Neuronal stem cell (in vitro differentiated cells): Measurements from ENCODE around the gene SRSF1. TPM values are rescaled to one million over a fixed set of nuclear protein-coding genes. Genes with fewer than 3 reads are reported as not detected.

Experiments used
- DNase-seq: peaks from one replicate; pipeline ENCODE4 v3.0.0-alpha.2; 2013; ENCODE audit warnings: low spot score
- H2AFZ ChIP-seq: one replicate; pipeline ENCODE4 v1.6.1; 2013; ENCODE audit warnings: mild to moderate bottlenecking, low read length, inconsistent platforms
- H2AK5ac ChIP-seq: 2 replicates; pipeline ENCODE4 v1.6.1; 2013; ENCODE audit warnings: low read depth, mild to moderate bottlenecking, inconsistent platforms, low read length, moderate library complexity, mixed read lengths
- H2BK120ac ChIP-seq: 2 replicates; pipeline ENCODE4 v1.6.1; 2013; ENCODE audit warnings: low read depth, mild to moderate bottlenecking, inconsistent platforms, low read length, moderate library complexity, mixed read lengths
- H2BK12ac ChIP-seq: one replicate; pipeline ENCODE4 v1.6.1; 2013; ENCODE audit warnings: low read length, inconsistent platforms
- H2BK15ac ChIP-seq: 2 replicates; pipeline ENCODE4 v1.6.1; 2013; ENCODE audit warnings: mild to moderate bottlenecking, low read length, inconsistent platforms, mixed read lengths
- H2BK5ac ChIP-seq: one replicate; pipeline ENCODE4 v1.6.1; 2013; ENCODE audit warnings: inconsistent platforms, mild to moderate bottlenecking, low read length, moderate library complexity
- H3K14ac ChIP-seq: one replicate; pipeline ENCODE4 v1.6.1; 2013; ENCODE audit warnings: low read length, inconsistent platforms
- H3K18ac ChIP-seq: 2 replicates; pipeline ENCODE4 v1.6.1; 2013; ENCODE audit warnings: low read length, inconsistent platforms
- H3K23ac ChIP-seq: 2 replicates; pipeline ENCODE4 v1.6.1; 2013; ENCODE audit warnings: low read depth, mild to moderate bottlenecking, mixed read lengths, low read length, inconsistent platforms; ENCODE audit not compliant: poor library complexity
- H3K27ac ChIP-seq: replicated peaks from 3 replicates; pipeline ENCODE4 v1.5.1; 2013; ENCODE audit warnings: low read length, inconsistent platforms
- H3K27me3 ChIP-seq, 3 experiments: 2 replicates each; pipeline ENCODE4 v1.6.1; 2013; ENCODE audit warnings: low read length in 3 of 3, mild to moderate bottlenecking in 2 of 3, inconsistent platforms in 1 of 3, low read depth in 1 of 3, mixed read lengths in 1 of 3, moderate library complexity in 1 of 3; ENCODE audit not compliant: control insufficient read depth in 3 of 3, insufficient read depth in 3 of 3
- H3K36me3 ChIP-seq, 2 donors: replicated peaks in 1 of 2; 2 replicates each; pipeline ENCODE4 v1.6.1; 2013; ENCODE audit warnings: low read length in 2 of 2; ENCODE audit not compliant: control insufficient read depth in 2 of 2, insufficient read depth in 2 of 2
- H3K4ac ChIP-seq: 2 replicates; pipeline ENCODE4 v1.6.1; 2013; ENCODE audit warnings: inconsistent platforms, mild to moderate bottlenecking, low read length, moderate library complexity
- H3K4me1 ChIP-seq, 2 donors: 1 replicate in 1 of 2; 2 replicates in 1 of 2; pipeline ENCODE4 v1.6.1; 2013; ENCODE audit warnings: low read length in 2 of 2, low read depth in 1 of 2; ENCODE audit not compliant: control insufficient read depth in 2 of 2, insufficient read depth in 1 of 2
- H3K4me2 ChIP-seq: one replicate; pipeline ENCODE4 v1.6.1; 2013; ENCODE audit warnings: mild to moderate bottlenecking, low read length, inconsistent platforms; ENCODE audit not compliant: insufficient read depth, poor library complexity, severe bottlenecking
- H3K4me3 ChIP-seq, 2 donors: 2 replicates each; pipeline ENCODE4 v1.5.1; 2013; ENCODE audit warnings: low read length in 2 of 2, mild to moderate bottlenecking in 2 of 2, inconsistent platforms in 1 of 2, moderate library complexity in 1 of 2
- H3K79me1 ChIP-seq: one replicate; pipeline ENCODE4 v1.6.1; 2013; ENCODE audit warnings: low read depth, mild to moderate bottlenecking, inconsistent platforms, low read length, moderate library complexity
- H3K9ac ChIP-seq: one replicate; pipeline ENCODE4 v1.6.1; 2013; ENCODE audit warnings: mild to moderate bottlenecking, low read depth, low read length, inconsistent platforms; ENCODE audit not compliant: poor library complexity
- H3K9me3 ChIP-seq, 2 donors: replicated peaks in 1 of 2; 2 replicates each; pipeline versions ENCODE3 to v1.6.1; 2013; ENCODE audit warnings: low read length in 2 of 2, mild to moderate bottlenecking in 2 of 2, inconsistent platforms in 1 of 2, low read depth in 1 of 2, mixed read lengths in 1 of 2, moderate library complexity in 1 of 2; ENCODE audit not compliant: control insufficient read depth in 2 of 2, insufficient read depth in 1 of 2
- H4K8ac ChIP-seq: one replicate; pipeline ENCODE4 v1.6.1; 2013; ENCODE audit warnings: low read depth, mild to moderate bottlenecking, inconsistent platforms, low read length, moderate library complexity
- H4K91ac ChIP-seq: one replicate; pipeline ENCODE4 v1.6.1; 2013; ENCODE audit warnings: low read length, low read depth, mild to moderate bottlenecking, inconsistent platforms; ENCODE audit not compliant: poor library complexity
- WGBS, 2 donors: extraction: QIAGEN DNeasy Blood & Tissue Kit; methylation state at CpG; one replicate each; pipeline ENCODE4 v1.1.7; 2013; ENCODE audit warnings: missing lambda C conversion rate in 2 of 2, mixed read lengths in 1 of 2; ENCODE audit not compliant: insufficient read length in 2 of 2, insufficient replicate concordance in 1 of 2; ENCODE audit errors: extremely low coverage in 2 of 2; 5-methylcytosine and 5-hydroxymethylcytosine counted together
- polyA plus RNA-seq, 2 experiments: library from polyadenylated mRNA; stranded (reverse); fragments of 200-250 nt; gene quantifications; one replicate each; pipeline ENCODE4 v1.2.3, GENCODE V29; 2013

SRSF1 gene
- polyA plus RNA-seq (2013, experiment 1 of 2) = 212 TPM
- 227 TPM for polyA plus RNA-seq (2013, experiment 2 of 2)

- H3K23ac ChIP-seq = peak within 1 kb of the TSS; percentile 99
These were observed at the start of gene SRSF1 for GRCh38 chr17:58006924-58007780. Gene SRSF1 (minus strand): TSS chr17:58007246. CDS start chr17:58007137, 109 bp downstream.

GRCh38 chr17:58056476-58056875, 49.4 kb upstream of the SRSF1 start:
- no peak overlapping the region for H3K14ac ChIP-seq
- no peak overlapping the region for H4K91ac ChIP-seq
- no peak overlapping the region for H2BK5ac ChIP-seq
- H4K8ac ChIP-seq = no peak overlapping the region
- H2BK120ac ChIP-seq = no peak overlapping the region
- no peak overlapping the region for H3K9ac ChIP-seq
- H3K27me3 ChIP-seq = peaks cover 0 to 77% (median 0%) of the 10 kb centered on the region in 3 experiments
- no peaks in the 10 kb centered on the region for H3K79me1 ChIP-seq
- no peaks in the 10 kb centered on the region for H3K36me3 ChIP-seq
- no peak overlapping the region for H3K4me3 ChIP-seq
- DNase-seq = no peak
- H3K4me1 ChIP-seq = peaks cover 0 to 7% of the 10 kb centered on the region in 2 donors
- H3K27ac ChIP-seq = no peak overlapping the region
- no peak overlapping the region for H2AFZ ChIP-seq
- no peak overlapping the region for H3K18ac ChIP-seq
- no peak overlapping the region for H2BK12ac ChIP-seq
- H3K4me2 ChIP-seq = no peak overlapping the region
- H3K9me3 ChIP-seq = no peaks in the 10 kb centered on the region
- no peak overlapping the region for H2AK5ac ChIP-seq
- no peak overlapping the region for H3K4ac ChIP-seq
- no peak overlapping the region for H2BK15ac ChIP-seq
- no peak overlapping the region for H3K23ac ChIP-seq

More at GRCh38 chr17:58006924-58007780, at the start of gene SRSF1:
- peaks cover 0 to 8% of the 10 kb centered on the region in 2 donors for H3K9me3 ChIP-seq
- no peaks in the 10 kb centered on the region for H3K27me3 ChIP-seq
- peak within 1 kb of the TSS; percentile 74 for H3K4me2 ChIP-seq
- DNase-seq = peak; percentile 98
- peak within 1 kb of the TSS; percentile 91 to 98 for H3K4me3 ChIP-seq
- no peak within 1 kb of the TSS for H4K8ac ChIP-seq
- no peaks in the 10 kb centered on the region for H3K79me1 ChIP-seq
- peaks cover 18 to 44% of the 10 kb centered on the region in 2 donors for H3K36me3 ChIP-seq
- no CpG with 5 or more reads among the region's 86 CpGs for WGBS, 2 donors
- H2BK15ac ChIP-seq = peak within 1 kb of the TSS; percentile 97
- peaks cover 5 to 20% of the 10 kb centered on the region in 2 donors for H3K4me1 ChIP-seq
- peak within 1 kb of the TSS; percentile 97 for H2BK120ac ChIP-seq
- peak within 1 kb of the TSS; percentile 100 for H3K18ac ChIP-seq
- peak within 1 kb of the TSS; percentile 97 for H2BK5ac ChIP-seq
- H2AK5ac ChIP-seq = peak within 1 kb of the TSS; percentile 95
- H2BK12ac ChIP-seq = no peak within 1 kb of the TSS
- peak within 1 kb of the TSS; percentile 87 for H2AFZ ChIP-seq
- H3K14ac ChIP-seq = peak within 1 kb of the TSS; percentile 99
- peak within 1 kb of the TSS; percentile 100 for H4K91ac ChIP-seq
- H3K4ac ChIP-seq = peak within 1 kb of the TSS; percentile 4
- H3K27ac ChIP-seq = peak within 1 kb of the TSS; percentile 96
- H3K9ac ChIP-seq = peak within 1 kb of the TSS; percentile 98

- Histone ChIP-seq H2AK5ac (no peak overlapping the region), H3K4me3 (no peak overlapping the region), H3K4me2 (no peak overlapping the region), H3K9ac (no peak overlapping the region), H3K9me3 (no peaks in the 10 kb centered on the region), H3K23ac (no peak overlapping the region), H3K14ac (no peak overlapping the region), H2BK5ac (no peak overlapping the region), H3K4ac (no peak overlapping the region), H3K27me3 (peaks cover 0 to 65% (median 0%) of the 10 kb centered on the region in 3 experiments), H2AFZ (no peak overlapping the region), H3K27ac (no peak overlapping the region), H2BK120ac (no peak overlapping the region), H3K4me1 (peaks cover 0 to 3% of the 10 kb centered on the region in 2 donors), H4K91ac (no peak overlapping the region), H2BK15ac (no peak overlapping the region), H3K18ac (no peak overlapping the region), H3K79me1 (no peaks in the 10 kb centered on the region), H4K8ac (no peak overlapping the region), H2BK12ac (no peak overlapping the region), H3K36me3 (no peaks in the 10 kb centered on the region)
- no peak for DNase-seq
- WGBS, 2 donors = no CpG with 5 or more reads among the region's 6 CpGs
These were observed 47.6 kb upstream of the SRSF1 start for GRCh38 chr17:58054641-58055040.

GRCh38 chr17:58052945-58053715, 46.1 kb upstream of the SRSF1 start:
- Histone ChIP-seq H2AFZ (no peak overlapping the region), H3K23ac (no peak overlapping the region), H3K36me3 (no peaks in the 10 kb centered on the region), H2BK15ac (no peak overlapping the region), H3K4me2 (no peak overlapping the region), H4K8ac (no peak overlapping the region), H3K27me3 (peaks cover 0 to 58% (median 0%) of the 10 kb centered on the region in 3 experiments), H3K4me1 (peaks cover 0 to 3% of the 10 kb centered on the region in 2 donors), H2AK5ac (no peak overlapping the region), H3K18ac (no peak overlapping the region), H3K4ac (no peak overlapping the region), H3K27ac (no peak overlapping the region), H2BK120ac (no peak overlapping the region), H4K91ac (no peak overlapping the region), H2BK12ac (no peak overlapping the region), H3K9ac (no peak overlapping the region), H3K79me1 (no peaks in the 10 kb centered on the region), H3K14ac (no peak overlapping the region), H3K4me3 (no peak overlapping the region), H2BK5ac (no peak overlapping the region), H3K9me3 (no peaks in the 10 kb centered on the region)
- WGBS, 2 donors = no CpG with 5 or more reads among the region's 8 CpGs
- DNase-seq = no peak
